GM12801 (cell line): Measurements from ENCODE around the gene PKMYT1.

Source experiments
- TF ChIP-seq, protein P1 (sequence below): IDR thresholded peaks from one replicate; pipeline ENCODE4 v1.5.1; 2011; ENCODE audit warnings: control low read depth; ENCODE audit not compliant: insufficient read length; ENCODE audit errors: extremely low read depth

PKMYT1 gene

DNA sequence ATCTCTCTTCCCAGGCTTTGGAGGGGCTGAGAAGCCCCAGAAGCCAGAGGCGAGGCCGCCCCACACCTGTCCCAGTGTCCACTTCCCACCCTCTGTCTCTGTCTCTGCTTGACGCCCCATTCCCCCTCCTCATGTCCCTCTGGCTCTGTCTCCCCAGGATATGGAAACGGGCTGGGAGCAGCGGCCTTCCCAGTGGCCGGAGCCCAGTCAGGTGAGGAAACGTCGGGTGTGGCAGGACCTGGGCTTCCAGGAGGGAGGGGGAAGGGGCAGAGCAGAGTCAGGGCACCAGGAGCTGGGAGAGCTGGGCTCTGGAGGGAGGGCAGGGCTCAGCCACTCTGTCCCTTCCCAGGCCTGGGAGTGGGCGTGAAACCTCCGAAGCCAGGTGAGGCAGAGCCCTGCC, 10.6 kb upstream of the PKMYT1 start:
- TF ChIP-seq, protein P1, sequence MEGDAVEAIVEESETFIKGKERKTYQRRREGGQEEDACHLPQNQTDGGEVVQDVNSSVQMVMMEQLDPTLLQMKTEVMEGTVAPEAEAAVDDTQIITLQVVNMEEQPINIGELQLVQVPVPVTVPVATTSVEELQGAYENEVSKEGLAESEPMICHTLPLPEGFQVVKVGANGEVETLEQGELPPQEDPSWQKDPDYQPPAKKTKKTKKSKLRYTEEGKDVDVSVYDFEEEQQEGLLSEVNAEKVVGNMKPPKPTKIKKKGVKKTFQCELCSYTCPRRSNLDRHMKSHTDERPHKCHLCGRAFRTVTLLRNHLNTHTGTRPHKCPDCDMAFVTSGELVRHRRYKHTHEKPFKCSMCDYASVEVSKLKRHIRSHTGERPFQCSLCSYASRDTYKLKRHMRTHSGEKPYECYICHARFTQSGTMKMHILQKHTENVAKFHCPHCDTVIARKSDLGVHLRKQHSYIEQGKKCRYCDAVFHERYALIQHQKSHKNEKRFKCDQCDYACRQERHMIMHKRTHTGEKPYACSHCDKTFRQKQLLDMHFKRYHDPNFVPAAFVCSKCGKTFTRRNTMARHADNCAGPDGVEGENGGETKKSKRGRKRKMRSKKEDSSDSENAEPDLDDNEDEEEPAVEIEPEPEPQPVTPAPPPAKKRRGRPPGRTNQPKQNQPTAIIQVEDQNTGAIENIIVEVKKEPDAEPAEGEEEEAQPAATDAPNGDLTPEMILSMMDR, result no peak

DNA sequence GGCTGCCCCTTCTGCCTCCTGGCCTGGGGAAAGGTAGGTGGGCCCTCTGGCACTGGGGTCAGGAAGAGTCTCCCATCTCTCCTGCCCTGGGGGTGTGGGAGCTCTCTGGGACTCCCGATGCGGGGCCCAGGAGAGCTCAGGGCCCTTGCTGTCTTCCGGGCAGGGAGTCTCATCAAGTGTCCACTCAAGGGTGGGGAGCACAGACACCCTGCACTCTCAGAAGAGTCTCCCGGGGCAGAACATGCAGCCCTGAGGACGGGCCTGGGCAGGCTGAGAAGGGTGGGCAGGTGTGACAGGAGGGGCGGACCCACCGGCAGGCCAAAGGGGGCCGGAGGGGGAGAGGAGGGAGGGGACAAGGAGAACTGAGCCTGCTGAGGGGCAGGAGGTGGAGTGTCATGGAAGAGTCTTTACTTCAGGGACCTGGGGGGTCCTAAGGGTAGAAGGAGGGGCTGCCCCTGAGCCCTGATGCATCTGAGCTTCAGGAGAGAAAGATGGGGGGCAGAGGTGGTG, 8.4 kb upstream of the PKMYT1 start:
- TF ChIP-seq, protein P1, result no peak

DNA sequence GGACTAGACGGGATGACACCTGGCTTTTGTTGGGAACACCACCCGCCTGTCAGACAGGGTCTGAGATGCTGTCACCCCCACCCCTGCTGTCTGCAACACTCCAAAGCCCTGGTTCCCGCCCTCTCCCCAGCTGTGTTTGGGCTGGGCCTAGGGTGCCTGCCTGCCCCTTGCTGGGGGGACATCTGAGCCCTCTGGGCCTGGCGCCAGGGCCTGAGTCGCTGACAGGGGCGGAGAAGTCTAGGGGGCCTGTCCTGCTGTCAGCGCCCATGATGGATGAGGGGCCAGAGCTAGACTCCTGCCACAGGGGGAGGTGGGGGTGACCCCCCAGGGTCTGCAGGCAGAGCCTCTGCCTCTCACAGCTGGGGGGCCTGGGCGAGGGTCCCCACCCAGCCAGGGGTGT, 7.6 kb upstream of the PKMYT1 start:
- TF ChIP-seq, protein P1, result no peak

DNA sequence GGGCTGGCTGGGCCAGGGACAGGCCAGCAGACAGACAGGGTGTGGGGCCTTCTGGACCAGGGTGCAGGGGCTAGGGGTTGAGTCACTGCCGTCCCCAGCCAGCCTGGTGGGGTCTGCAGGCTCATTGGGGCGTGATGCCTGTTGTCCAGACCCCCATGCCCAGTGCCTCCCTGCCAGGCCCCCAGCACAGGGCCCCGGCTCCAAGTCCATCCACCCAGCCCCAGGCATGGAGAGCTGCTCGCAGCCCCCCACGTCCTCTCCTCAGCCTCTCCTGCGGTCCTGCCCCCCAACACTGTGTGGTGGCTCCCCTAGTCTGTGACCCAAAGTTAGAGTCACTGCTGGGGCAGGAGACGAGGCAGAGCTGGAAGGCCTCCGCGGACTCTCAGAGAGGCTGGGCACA, 7.0 kb upstream of the PKMYT1 start:
- TF ChIP-seq, protein P1, result no peak

DNA sequence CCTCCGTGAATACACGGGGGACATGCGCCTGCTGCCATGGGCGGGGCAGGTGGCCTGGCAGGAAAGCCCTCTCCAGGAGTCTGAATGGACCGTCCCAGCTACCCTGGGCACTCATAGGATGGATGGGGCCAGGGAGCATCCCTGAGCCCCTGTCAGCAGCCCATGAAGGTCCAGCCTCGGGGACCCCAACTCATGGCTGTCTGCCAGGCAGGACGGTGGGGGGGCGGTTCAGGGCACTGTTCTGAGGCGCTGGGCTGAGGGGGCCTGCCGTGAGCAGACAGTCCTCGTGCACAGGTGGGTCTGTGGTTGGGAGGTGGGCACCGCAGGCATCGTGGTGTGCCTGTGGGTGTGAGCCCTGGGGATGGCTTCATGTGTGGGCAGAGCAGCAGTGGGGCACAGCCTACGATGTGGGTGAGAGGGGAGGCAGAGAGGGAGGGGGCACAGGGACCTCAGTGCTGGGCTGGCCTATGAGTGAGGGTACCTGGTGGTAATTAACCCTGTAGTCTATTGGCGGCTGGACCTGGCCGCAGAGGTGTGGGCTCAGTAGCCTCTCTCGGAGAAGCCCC, 6.5 kb upstream of the PKMYT1 start:
- TF ChIP-seq, protein P1, result no peak

DNA sequence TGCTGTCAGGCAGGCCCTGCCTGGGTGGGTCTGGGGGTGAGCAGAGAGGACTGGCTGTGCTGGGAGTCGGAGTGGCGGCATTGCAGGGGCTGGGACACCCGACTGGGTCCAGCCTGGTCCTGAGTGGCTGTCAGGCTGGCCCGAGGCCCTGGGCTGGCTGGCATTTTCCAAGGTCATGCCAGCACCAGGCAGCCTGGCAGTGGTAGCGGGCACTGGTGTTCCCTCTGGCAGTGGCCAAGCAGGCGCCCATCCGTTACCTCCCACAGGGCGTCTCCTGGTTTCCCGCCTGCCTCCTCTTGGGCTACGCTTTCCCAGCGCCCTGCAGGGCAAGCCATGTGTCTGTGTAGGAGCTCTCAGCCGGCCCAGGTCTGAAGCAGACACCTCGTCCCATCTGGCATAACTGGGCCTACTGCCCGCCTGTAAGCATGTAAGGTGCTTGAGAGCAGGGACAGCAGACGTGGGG, 5.7 kb upstream of the PKMYT1 start:
- TF ChIP-seq, protein P1, result no peak

DNA sequence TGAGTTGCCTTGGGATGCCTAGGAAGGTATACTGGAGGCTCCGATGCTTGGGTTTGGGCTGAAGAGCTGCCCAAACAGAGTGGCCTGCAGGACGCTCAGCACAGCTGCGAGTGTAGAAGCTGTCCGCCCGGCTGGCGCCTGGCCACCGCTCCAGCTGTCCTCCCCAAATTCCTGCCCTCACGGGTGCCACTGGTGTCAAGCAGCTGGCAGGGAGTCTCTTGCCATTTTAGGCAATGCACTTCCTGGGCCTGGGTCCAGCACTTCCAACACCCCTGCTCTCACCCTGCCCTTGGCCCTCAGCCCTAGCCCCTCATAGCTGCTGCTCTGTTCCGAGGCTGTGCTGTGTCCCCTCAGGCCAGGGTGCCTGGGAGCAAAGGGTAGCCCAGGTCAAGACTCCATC, 5.2 kb upstream of the PKMYT1 start:
- TF ChIP-seq, protein P1, result no peak

DNA sequence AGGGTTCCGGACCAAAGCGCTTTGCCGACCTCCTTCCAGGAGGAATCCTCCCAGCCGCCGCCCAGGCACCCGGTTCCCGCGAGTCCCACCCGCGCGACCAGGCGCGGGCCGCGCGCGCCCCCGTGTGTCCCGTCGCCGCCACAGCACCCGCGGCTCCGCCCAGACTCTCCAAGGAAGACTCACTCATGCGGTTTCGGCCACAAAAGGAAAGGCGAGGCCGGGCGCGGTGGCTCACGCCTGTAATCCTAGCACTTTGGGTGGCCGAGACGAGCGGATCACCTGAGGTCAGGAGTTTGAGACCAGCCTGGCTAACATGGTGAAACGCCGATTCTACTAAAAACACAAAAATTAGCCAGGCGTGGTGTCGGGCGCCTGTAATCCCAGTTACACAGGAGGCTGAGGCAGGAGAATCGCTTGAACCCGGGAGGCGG, 3.5 kb upstream of the PKMYT1 start:
- TF ChIP-seq, protein P1, result no peak
